Activated CD8-positive, alpha-beta memory T cell treated with anti-CD3 and anti-CD28 coated beads for 36 hours (primary cell): ENCODE results near the gene RAD23A. TPM values are rescaled to one million over a fixed set of nuclear protein-coding genes. Genes with fewer than 3 reads are reported as not detected.

ENCODE experiments used
- CTCF ChIA-PET: fragments of 350-600 bp; sonication (Branson Sonifier 250); formaldehyde crosslinking; loops from one replicate; lab custom pipeline; 2021; ENCODE audit warnings: antibody characterized with exemption; lab: Charles Lee
- POLR2A ChIA-PET: fragments of 350-600 bp; sonication (Branson Sonifier 250); formaldehyde crosslinking; loops from one replicate; lab custom pipeline; 2021; ENCODE audit warnings: antibody characterized with exemption; lab: Charles Lee
- total RNA-seq, 2 experiments: library from RNA; stranded (reverse); gene quantifications; one replicate each; pipeline ENCODE4 v1.2.3, GENCODE V29; 2021

Gene RAD23A
- total RNA-seq, 2 experiments from 2014 or later, result 216 to 220 TPM

- ChIA-PET CTCF (no interaction called here), POLR2A (no interaction called here)
Observed at GRCh38 chr19:12987781-12988180, 42.1 kb downstream of the RAD23A start.

GRCh38 chr19:12990431-12990830 lies 44.8 kb downstream of the RAD23A start:
- CTCF ChIA-PET, result no interaction called here
- POLR2A ChIA-PET, result no interaction called here

GRCh38 chr19:12990853-12991252 lies 45.2 kb downstream of the RAD23A start:
- ChIA-PET CTCF (no interaction called here), POLR2A (no interaction called here)

- CTCF ChIA-PET, result no interaction called here
Observed at GRCh38 chr19:12991296-12991695, 45.6 kb downstream of the RAD23A start.

GRCh38 chr19:12992729-12993128 lies 47.1 kb downstream of the RAD23A start:
- POLR2A ChIA-PET, result no interaction called here
- CTCF ChIA-PET, result interaction anchor here (0.9 kb wide), 1 partner anchor 13 kb away, joined by 3 read pairs; no protein-coding TSS in a partner anchor

More at GRCh38 chr19:12991296-12991695, 45.6 kb downstream of the RAD23A start:
- POLR2A ChIA-PET, result no interaction called here

- ChIA-PET CTCF (interaction anchor here (0.9 to 1.8 kb wide), 3 partner anchors 13 to 100 kb away, joined by 3 to 4 read pairs (median 3); no protein-coding TSS in a partner anchor), POLR2A (no interaction called here)
Observed at GRCh38 chr19:12993562-12993961, 47.9 kb downstream of the RAD23A start.

- ChIA-PET POLR2A (no interaction called here), CTCF (interaction anchor here (1.5 to 1.8 kb wide), 2 partner anchors 39 to 99 kb away, joined by 3 to 4 read pairs; no protein-coding TSS in a partner anchor)
Observed at GRCh38 chr19:12994701-12995595, 49.3 kb downstream of the RAD23A start, which contains the start of gene NFIX. Gene NFIX (plus strand): TSS chr19:12995475. CDS start chr19:12995838, 363 bp downstream.

GRCh38 chr19:12995596-12996405 lies 50.1 kb downstream of the RAD23A start:
- ChIA-PET CTCF (no interaction called here), POLR2A (no interaction called here)

- CTCF ChIA-PET, result interaction anchor here (0.8 to 1.1 kb wide), 2 partner anchors 18 to 65 kb away, joined by 3 read pairs; no protein-coding TSS in a partner anchor
- POLR2A ChIA-PET, result no interaction called here
Observed at GRCh38 chr19:12996406-12997094, 50.9 kb downstream of the RAD23A start.

GRCh38 chr19:12997179-12997966 lies 51.7 kb downstream of the RAD23A start:
- ChIA-PET POLR2A (no interaction called here), CTCF (interaction anchor here (0.8 to 1.1 kb wide), 2 partner anchors 17 to 64 kb away, joined by 3 read pairs; no protein-coding TSS in a partner anchor)

- ChIA-PET POLR2A (no interaction called here), CTCF (interaction anchor here (1.0 kb wide), 1 partner anchor 14 kb away, joined by 3 read pairs; no protein-coding TSS in a partner anchor)
Observed at GRCh38 chr19:12997967-12998940, 52.6 kb downstream of the RAD23A start.

- CTCF ChIA-PET, result no interaction called here
- POLR2A ChIA-PET, result no interaction called here
Observed at GRCh38 chr19:13001166-13001501, 55.5 kb downstream of the RAD23A start.

- POLR2A ChIA-PET, result no interaction called here
- CTCF ChIA-PET, result interaction anchor here (1.0 kb wide), 1 partner anchor 12 kb away, joined by 3 read pairs; no protein-coding TSS in a partner anchor
Observed at GRCh38 chr19:13001502-13002165, 56.0 kb downstream of the RAD23A start.

GRCh38 chr19:13002166-13002898 lies 56.7 kb downstream of the RAD23A start:
- CTCF ChIA-PET, result interaction anchor here (1.0 to 1.8 kb wide), 2 partner anchors 12 to 37 kb away, joined by 3 to 5 read pairs; no protein-coding TSS in a partner anchor
- POLR2A ChIA-PET, result no interaction called here

GRCh38 chr19:13003081-13003480 lies 57.4 kb downstream of the RAD23A start:
- CTCF ChIA-PET, result interaction anchor here (1.0 to 1.8 kb wide), 2 partner anchors 38 to 58 kb away, joined by 4 to 5 read pairs; no protein-coding TSS in a partner anchor
- POLR2A ChIA-PET, result no interaction called here
